EH (cell line): ENCODE data around the gene COQ2.
"Not testable (repeated sequence)": the region's sequence is repeated elsewhere in the genome, so short reads cannot be mapped to it uniquely, and the experiment has no call there.

Source experiments
- DNase-seq: peaks from one replicate; pipeline ENCODE4 v3.0.0-alpha.2; 2015; ENCODE audit warnings: low read depth

The COQ2 gene

GRCh38 chr4:83284193-83285054 lies at the start of gene COQ2:
COQ2 (minus strand) TSS chr4:83284798; CDS start chr4:83284764, 34 bp downstream.
- peak; percentile 93 for DNase-seq

GRCh38 chr4:83331956-83332355 lies 47.4 kb upstream of the COQ2 start:
- DNase-seq: no peak

- DNase-seq: peak; percentile 30
These were observed 45.0 kb upstream of the COQ2 start for GRCh38 chr4:83329521-83330110.

GRCh38 chr4:83328521-83329187 lies 44.1 kb upstream of the COQ2 start:
- DNase-seq: peak; percentile 4

GRCh38 chr4:83326546-83326945 lies 41.9 kb upstream of the COQ2 start:
- no peak for DNase-seq

- DNase-seq: not testable (repeated sequence)
These were observed 40.7 kb upstream of the COQ2 start for GRCh38 chr4:83325306-83325705.

- no peak for DNase-seq
These were observed 38.5 kb upstream of the COQ2 start for GRCh38 chr4:83323136-83323535.

GRCh38 chr4:83320548-83320947 lies 36.0 kb upstream of the COQ2 start:
- peak; percentile 78 for DNase-seq

GRCh38 chr4:83318666-83319065 lies 34.1 kb upstream of the COQ2 start:
- no peak for DNase-seq

GRCh38 chr4:83317671-83318070 lies 33.1 kb upstream of the COQ2 start:
- no peak for DNase-seq

GRCh38 chr4:83316459-83317165 lies 32.0 kb upstream of the COQ2 start:
- no peak for DNase-seq

- no peak for DNase-seq
These were observed 30.8 kb upstream of the COQ2 start for GRCh38 chr4:83315341-83315870.

GRCh38 chr4:83308672-83309071 lies 24.1 kb upstream of the COQ2 start:
- no peak for DNase-seq

- DNase-seq: no peak
These were observed 23.3 kb upstream of the COQ2 start for GRCh38 chr4:83307920-83308319.

GRCh38 chr4:83305187-83305586 lies 20.6 kb upstream of the COQ2 start:
- DNase-seq: peak; percentile 11

GRCh38 chr4:83297548-83298260 lies 13.1 kb upstream of the COQ2 start:
- no peak for DNase-seq

GRCh38 chr4:83293305-83294046 lies 8.9 kb upstream of the COQ2 start:
- no peak for DNase-seq

GRCh38 chr4:83290059-83290774 lies 5.6 kb upstream of the COQ2 start:
- not testable (repeated sequence) for DNase-seq

- DNase-seq: not testable (repeated sequence)
These were observed 3.8 kb upstream of the COQ2 start for GRCh38 chr4:83288381-83288780.

GRCh38 chr4:83285055-83285407 lies 433 bp upstream of the COQ2 start:
- peak; percentile 62 for DNase-seq
